Measurements from ENCODE around the gene DBR1. TPM values are rescaled to one million over a fixed set of nuclear protein-coding genes. Genes with fewer than 3 reads are reported as not detected.
A peak's percentile ranks its signal among the peaks of the same experiment; 100 is the strongest.

DBR1 gene, protein sequence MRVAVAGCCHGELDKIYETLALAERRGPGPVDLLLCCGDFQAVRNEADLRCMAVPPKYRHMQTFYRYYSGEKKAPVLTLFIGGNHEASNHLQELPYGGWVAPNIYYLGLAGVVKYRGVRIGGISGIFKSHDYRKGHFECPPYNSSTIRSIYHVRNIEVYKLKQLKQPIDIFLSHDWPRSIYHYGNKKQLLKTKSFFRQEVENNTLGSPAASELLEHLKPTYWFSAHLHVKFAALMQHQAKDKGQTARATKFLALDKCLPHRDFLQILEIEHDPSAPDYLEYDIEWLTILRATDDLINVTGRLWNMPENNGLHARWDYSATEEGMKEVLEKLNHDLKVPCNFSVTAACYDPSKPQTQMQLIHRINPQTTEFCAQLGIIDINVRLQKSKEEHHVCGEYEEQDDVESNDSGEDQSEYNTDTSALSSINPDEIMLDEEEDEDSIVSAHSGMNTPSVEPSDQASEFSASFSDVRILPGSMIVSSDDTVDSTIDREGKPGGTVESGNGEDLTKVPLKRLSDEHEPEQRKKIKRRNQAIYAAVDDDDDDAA
- total RNA-seq (10 to 100 TPM; 15.4 to 28.2 (median 20.8) TPM), polyA plus RNA-seq (10 to 100 TPM; 14.7 to 23.2 TPM), total RNA-seq (47.0 reads per million, percentile 70 among the genes with 10 or more reads in this experiment)

GRCh38 chr3:138174421-138175131 lies at the start of gene DBR1:
Gene DBR1 (minus strand): TSS chr3:138174921. CDS start chr3:138174795, 126 bp downstream.
- ATAC-seq = peak; percentile 91
- H3K27ac ChIP-seq (ENCODE audit: low read depth, low read length) = peak within 1 kb of the TSS; percentile 80
- ChIA-PET POLR2A (interaction anchor here (0.7 to 5.1 kb wide), 5 partner anchors 12 to 1422 kb away, joined by 3 to 46 read pairs (median 3); partner anchors contain the start of genes ARMC8 and STAG1), CTCF (interaction anchor here (0.5 to 0.7 kb wide), 4 partner anchors 14 to 741 kb away, joined by 3 read pairs; no protein-coding TSS in a partner anchor)
- H3K9me3 Mint-ChIP-seq = no peaks in the 10 kb centered on the region
- H3K27me3 Mint-ChIP-seq = peaks cover 0 to 9% (median 0%) of the 10 kb centered on the region in 5 donors
- H3K9me3 ChIP-seq (ENCODE audit: control insufficient read depth in 2 of 3, low read length in 3 of 3) = no peaks in the 10 kb centered on the region
- no peaks in the 10 kb centered on the region for H3K27me3 ChIP-seq (ENCODE audit: control insufficient read depth in 2 of 2, insufficient read depth in 2 of 2, low read length in 2 of 2)
- H3K27ac Mint-ChIP-seq = peak within 1 kb of the TSS; percentile 96 to 99 (median 97)
- peaks cover 0 to 5% (median 0%) of the 10 kb centered on the region in 3 experiments for H3K36me3 ChIP-seq (ENCODE audit: control insufficient read depth in 2 of 3, insufficient read depth in 3 of 3, low read length in 3 of 3)
- peaks cover 20 to 22% of the 10 kb centered on the region in 2 donors for H3K4me1 ChIP-seq (ENCODE audit: control insufficient read depth in 2 of 2, insufficient read depth in 2 of 2, low read length in 2 of 2)
- H3K36me3 Mint-ChIP-seq = peaks cover 0 to 16% (median 7%) of the 10 kb centered on the region in 5 donors
- peak within 1 kb of the TSS; percentile 79 for H3K4me3 ChIP-seq (ENCODE audit: low read length)
- peak; percentile 51 to 81 (median 74) for DNase-seq
- H3K4me3 Mint-ChIP-seq = peak within 1 kb of the TSS; percentile 87 to 99 (median 98)
- intact Hi-C loops (cut with micrococcal nuclease) = loop anchor here (1.0 to 5.0 kb wide), 8 partner anchors 13 to 1978 kb away; partner anchors contain the start of genes ARMC8 (in 2 of the 2), NME9 (in 2 of the 2), CEP70 (in 1 of the 2) and COPB2 (in 1 of the 2)
- peaks cover 22 to 56% (median 45%) of the 10 kb centered on the region in 7 donors for H3K4me1 Mint-ChIP-seq

- Histone ChIP-seq H3K36me3 (ENCODE audit: control insufficient read depth in 2 of 3, insufficient read depth in 3 of 3, low read length in 3 of 3) (peaks cover 7 to 46% (median 10%) of the 10 kb centered on the region in 3 experiments), H3K4me3 (ENCODE audit: low read length) (no peak overlapping the region), H3K4me1 (ENCODE audit: control insufficient read depth in 2 of 2, insufficient read depth in 2 of 2, low read length in 2 of 2) (no peaks in the 10 kb centered on the region), H3K27me3 (ENCODE audit: control insufficient read depth in 2 of 2, insufficient read depth in 2 of 2, low read length in 2 of 2) (no peaks in the 10 kb centered on the region), H3K9me3 (ENCODE audit: control insufficient read depth in 2 of 3, low read length in 3 of 3) (no peaks in the 10 kb centered on the region), H3K27ac (ENCODE audit: low read depth, low read length) (peak overlapping the region; percentile 8)
- Mint-ChIP-seq H3K4me1 (peaks cover 28 to 53% (median 45%) of the 10 kb centered on the region in 7 donors), H3K9me3 (no peaks in the 10 kb centered on the region), H3K4me3 (no peak overlapping the region), H3K36me3 (peaks cover 10 to 51% (median 22%) of the 10 kb centered on the region in 5 donors), H3K27ac (peak overlapping the region; percentile 5 to 80 (median 47)), H3K27me3 (no peaks in the 10 kb centered on the region)
- peak; percentile 34 for ATAC-seq
- peak in 2 of 9 donors; percentile 2 to 16 for DNase-seq
- intact Hi-C loops (cut with micrococcal nuclease) = no loop called here
- ChIA-PET CTCF (no interaction called here), POLR2A (no interaction called here)
Observed at GRCh38 chr3:138222942-138223287, 48.2 kb upstream of the DBR1 start.

DNA sequence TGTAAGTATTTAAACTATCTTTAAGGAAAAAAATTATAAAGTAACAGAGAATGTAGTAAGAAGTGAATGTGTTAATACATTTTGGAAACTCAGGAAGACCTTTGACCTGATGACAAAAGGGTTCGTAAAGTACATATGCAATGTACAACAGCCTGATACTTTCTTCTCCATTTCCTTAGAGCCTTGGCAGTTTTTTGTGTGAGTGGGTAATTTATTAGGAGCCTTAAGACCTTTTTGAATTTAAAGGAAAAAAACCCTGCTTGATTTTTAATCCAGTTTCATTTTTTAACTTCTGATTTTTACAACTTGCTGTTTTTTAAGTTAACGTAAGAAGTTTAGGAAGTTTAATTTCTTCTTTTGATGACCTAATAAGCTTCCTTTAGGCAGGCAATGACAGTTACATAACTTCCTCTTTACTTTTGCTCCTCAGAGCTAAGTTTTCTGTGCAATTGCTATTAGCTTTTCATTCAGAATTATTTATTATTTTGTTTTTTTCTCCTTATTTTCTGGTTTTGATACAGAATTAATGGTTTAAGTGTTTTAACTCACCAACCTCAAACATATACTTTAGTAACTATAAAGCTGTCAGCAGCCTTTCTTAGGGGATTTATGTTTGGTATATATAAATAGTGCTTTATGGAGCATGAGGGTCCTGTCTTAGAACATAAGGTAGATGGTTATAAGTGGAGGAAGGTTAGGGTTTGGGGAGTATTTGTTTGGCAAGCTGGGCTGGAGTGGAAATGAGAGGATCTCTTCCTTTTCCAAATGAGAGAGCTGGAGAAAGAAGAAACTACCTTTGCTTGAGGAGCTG lies 47.6 kb upstream of the DBR1 start:
- Histone ChIP-seq H3K27ac (ENCODE audit: low read depth, low read length) (peak overlapping the region; percentile 8), H3K9me3 (ENCODE audit: control insufficient read depth in 2 of 3, low read length in 3 of 3) (no peaks in the 10 kb centered on the region), H3K27me3 (ENCODE audit: control insufficient read depth in 2 of 2, insufficient read depth in 2 of 2, low read length in 2 of 2) (no peaks in the 10 kb centered on the region), H3K4me3 (ENCODE audit: low read length) (no peak overlapping the region), H3K36me3 (ENCODE audit: control insufficient read depth in 2 of 3, insufficient read depth in 3 of 3, low read length in 3 of 3) (peaks cover 7 to 41% (median 10%) of the 10 kb centered on the region in 3 experiments), H3K4me1 (ENCODE audit: control insufficient read depth in 2 of 2, insufficient read depth in 2 of 2, low read length in 2 of 2) (no peaks in the 10 kb centered on the region)
- peaks cover 10 to 45% (median 22%) of the 10 kb centered on the region in 5 donors for H3K36me3 Mint-ChIP-seq
- ChIA-PET POLR2A (interaction anchor here (0.7 kb wide), 1 partner anchor 67 kb away, joined by 3 read pairs; no protein-coding TSS in a partner anchor), CTCF (no interaction called here)
- H3K27ac Mint-ChIP-seq = peak overlapping the region; percentile 5 to 80 (median 47)
- no peaks in the 10 kb centered on the region for H3K27me3 Mint-ChIP-seq
- intact Hi-C loops (cut with micrococcal nuclease) = no loop called here
- DNase-seq (no peak), ATAC-seq (no peak)
- peaks cover 30 to 59% (median 51%) of the 10 kb centered on the region in 7 donors for H3K4me1 Mint-ChIP-seq
- H3K4me3 Mint-ChIP-seq = no peak overlapping the region
- no peaks in the 10 kb centered on the region for H3K9me3 Mint-ChIP-seq

GRCh38 chr3:138220788-138221187 lies 46.1 kb upstream of the DBR1 start:
- peaks cover 30 to 62% (median 56%) of the 10 kb centered on the region in 7 donors for H3K4me1 Mint-ChIP-seq
- POLR2A ChIA-PET = no interaction called here
- H3K9me3 Mint-ChIP-seq = no peaks in the 10 kb centered on the region

DNA sequence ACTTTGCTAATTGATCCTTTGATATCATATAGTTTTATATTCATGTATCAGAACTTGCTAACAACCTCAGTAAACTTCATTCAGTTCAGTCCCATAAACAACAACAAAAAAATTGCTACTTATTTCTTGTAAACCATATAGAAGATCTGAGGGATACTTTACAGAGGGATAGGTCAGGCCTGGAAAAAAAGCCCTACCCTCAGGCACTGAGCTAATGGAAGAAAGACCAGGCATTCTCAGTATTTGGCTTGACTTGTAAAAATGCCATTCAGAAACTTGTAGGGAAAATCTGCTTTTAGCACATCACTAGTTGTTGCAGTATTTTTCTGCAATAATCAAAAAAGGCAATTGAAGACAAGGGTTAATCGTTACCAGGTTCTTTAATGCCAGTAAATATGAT lies 45.5 kb upstream of the DBR1 start:
- Histone ChIP-seq H3K27me3 (ENCODE audit: control insufficient read depth in 2 of 2, insufficient read depth in 2 of 2, low read length in 2 of 2) (no peaks in the 10 kb centered on the region), H3K9me3 (ENCODE audit: control insufficient read depth in 2 of 3, low read length in 3 of 3) (no peaks in the 10 kb centered on the region), H3K27ac (ENCODE audit: low read depth, low read length) (no peak overlapping the region), H3K4me1 (ENCODE audit: control insufficient read depth in 2 of 2, insufficient read depth in 2 of 2, low read length in 2 of 2) (no peaks in the 10 kb centered on the region), H3K36me3 (ENCODE audit: control insufficient read depth in 2 of 3, insufficient read depth in 3 of 3, low read length in 3 of 3) (peaks cover 3 to 22% (median 10%) of the 10 kb centered on the region in 3 experiments), H3K4me3 (ENCODE audit: low read length) (no peak overlapping the region)
- Mint-ChIP-seq H3K27ac (peak overlapping the region in 3 of 9 donors; percentile 15 to 49 (median 28)), H3K36me3 (peaks cover 4 to 33% (median 9%) of the 10 kb centered on the region in 5 donors), H3K4me3 (no peak overlapping the region), H3K27me3 (no peaks in the 10 kb centered on the region), H3K9me3 (no peaks in the 10 kb centered on the region), H3K4me1 (peaks cover 30 to 62% (median 56%) of the 10 kb centered on the region in 7 donors)
- ATAC-seq = no peak
- ChIA-PET POLR2A (no interaction called here), CTCF (no interaction called here)
- intact Hi-C loops (cut with micrococcal nuclease) = no loop called here
- DNase-seq = no peak

More at GRCh38 chr3:138220788-138221187, 46.1 kb upstream of the DBR1 start:
- H3K27me3 ChIP-seq (ENCODE audit: control insufficient read depth in 2 of 2, insufficient read depth in 2 of 2, low read length in 2 of 2) = no peaks in the 10 kb centered on the region
- CTCF ChIA-PET = no interaction called here
- ATAC-seq (no peak), DNase-seq (no peak)
- intact Hi-C loops (cut with micrococcal nuclease) = no loop called here
- Mint-ChIP-seq H3K4me3 (peak overlapping the region in 1 of 10 donors; percentile 23), H3K36me3 (peaks cover 4 to 38% (median 14%) of the 10 kb centered on the region in 5 donors), H3K27me3 (no peaks in the 10 kb centered on the region), H3K27ac (peak overlapping the region in 1 of 9 donors; percentile 56)
- no peak overlapping the region for H3K27ac ChIP-seq (ENCODE audit: low read depth, low read length)
- H3K4me3 ChIP-seq (ENCODE audit: low read length) = no peak overlapping the region
- no peaks in the 10 kb centered on the region for H3K9me3 ChIP-seq (ENCODE audit: control insufficient read depth in 2 of 3, low read length in 3 of 3)
- peaks cover 7 to 27% (median 10%) of the 10 kb centered on the region in 3 experiments for H3K36me3 ChIP-seq (ENCODE audit: control insufficient read depth in 2 of 3, insufficient read depth in 3 of 3, low read length in 3 of 3)
- no peaks in the 10 kb centered on the region for H3K4me1 ChIP-seq (ENCODE audit: control insufficient read depth in 2 of 2, insufficient read depth in 2 of 2, low read length in 2 of 2)

Data from naive thymus-derived CD4-positive, alpha-beta T cell (primary cell).